ENCODE results near the gene PTPRU. TPM values are rescaled to one million over a fixed set of nuclear protein-coding genes. Genes with fewer than 3 reads are reported as not detected.

Gene PTPRU
- total RNA-seq, 1 donor from 2014 or later, result 1.8 TPM

DNA sequence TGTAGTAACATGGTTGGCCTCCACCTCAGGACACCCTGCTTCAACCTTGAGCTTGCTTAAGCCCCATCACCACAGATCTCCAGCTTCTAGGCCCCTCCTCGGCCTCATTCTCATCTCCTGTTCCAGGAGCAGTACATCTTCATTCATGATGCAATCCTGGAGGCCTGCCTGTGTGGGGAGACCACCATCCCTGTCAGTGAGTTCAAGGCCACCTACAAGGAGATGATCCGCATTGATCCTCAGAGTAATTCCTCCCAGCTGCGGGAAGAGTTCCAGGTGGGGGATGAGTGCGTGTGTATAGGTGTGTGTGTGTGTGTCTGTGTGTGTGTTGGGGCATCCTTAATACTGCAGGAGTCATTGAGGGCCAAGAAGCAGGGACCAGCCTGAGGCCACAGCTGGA lies 79.6 kb downstream of the PTPRU start:
- no peak for DNase-seq (ENCODE audit: low read depth in 2 of 2)

- no peak for DNase-seq (ENCODE audit: low read depth in 2 of 2)
Measured at GRCh38 chr1:29317063-29317915, 81.0 kb downstream of the PTPRU start.

- DNase-seq (ENCODE audit: low read depth in 2 of 2), result no peak
Measured at GRCh38 chr1:29317916-29318530, 81.7 kb downstream of the PTPRU start.

DNA sequence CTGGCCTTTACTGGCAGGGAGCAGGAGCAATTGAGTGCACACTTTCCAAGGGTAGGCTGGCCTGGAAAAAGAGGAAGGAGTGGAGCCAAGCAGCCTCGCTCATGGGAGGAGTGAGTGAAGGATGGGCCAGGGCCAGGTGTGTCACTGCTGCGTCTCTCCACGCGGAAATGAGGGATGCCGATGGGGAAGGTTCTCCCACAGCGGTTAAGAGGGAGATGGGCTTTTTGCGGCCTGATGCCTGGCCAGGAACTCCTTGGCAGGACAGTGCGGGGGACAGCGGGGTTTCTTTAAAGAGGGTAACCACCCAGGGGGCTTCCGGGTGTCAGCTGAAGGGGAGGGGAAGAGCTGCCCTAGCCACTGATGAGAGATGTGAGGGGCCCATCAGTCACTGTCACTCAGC lies 82.4 kb downstream of the PTPRU start:
- no peak for DNase-seq (ENCODE audit: low read depth in 2 of 2)

GRCh38 chr1:29319300-29320110 lies 83.2 kb downstream of the PTPRU start:
- DNase-seq (ENCODE audit: low read depth in 2 of 2), result no peak

DNA sequence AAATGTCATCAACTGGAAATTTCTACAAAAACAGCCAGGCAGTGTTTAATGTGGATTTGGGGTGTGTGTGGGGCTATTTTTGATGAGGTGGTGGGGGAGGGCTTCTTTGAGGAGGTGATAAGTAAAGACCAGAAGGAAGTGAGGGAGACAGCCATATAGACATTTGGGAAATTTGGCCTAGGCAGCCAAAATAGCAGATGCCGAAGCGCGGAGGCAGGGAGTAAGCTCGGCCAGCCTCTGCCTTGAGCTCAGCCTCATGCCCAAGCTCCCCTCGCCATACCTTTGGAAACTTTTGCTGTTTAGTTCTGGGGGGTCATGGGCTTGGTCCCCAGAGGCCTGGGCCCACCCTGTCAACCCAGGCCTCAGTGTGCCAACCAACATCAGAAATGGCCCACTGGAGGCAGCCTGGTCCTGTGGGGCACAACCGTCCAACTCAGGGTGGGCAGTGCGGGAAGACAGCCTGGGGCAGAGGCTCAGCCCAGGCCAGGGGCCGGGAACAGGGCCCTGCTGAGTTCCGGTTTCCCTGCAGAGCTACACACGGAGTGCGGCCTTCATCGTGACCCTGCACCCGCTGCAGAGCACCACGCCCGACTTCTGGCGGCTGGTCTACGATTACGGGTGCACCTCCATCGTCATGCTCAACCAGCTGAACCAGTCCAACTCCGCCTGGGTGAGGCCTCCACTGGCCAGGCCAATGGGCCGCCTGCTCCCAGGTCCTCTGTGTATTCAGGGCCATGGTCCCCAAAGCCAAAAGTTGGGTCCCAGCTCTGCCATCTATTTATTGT lies 84.0 kb downstream of the PTPRU start:
- no peak for DNase-seq (ENCODE audit: low read depth in 2 of 2)

GRCh38 chr1:29321176-29321575 lies 84.9 kb downstream of the PTPRU start:
- DNase-seq (ENCODE audit: low read depth in 2 of 2), result no peak

GRCh38 chr1:29322147-29322694 lies 85.9 kb downstream of the PTPRU start:
- DNase-seq (ENCODE audit: low read depth in 2 of 2), result no peak

DNA sequence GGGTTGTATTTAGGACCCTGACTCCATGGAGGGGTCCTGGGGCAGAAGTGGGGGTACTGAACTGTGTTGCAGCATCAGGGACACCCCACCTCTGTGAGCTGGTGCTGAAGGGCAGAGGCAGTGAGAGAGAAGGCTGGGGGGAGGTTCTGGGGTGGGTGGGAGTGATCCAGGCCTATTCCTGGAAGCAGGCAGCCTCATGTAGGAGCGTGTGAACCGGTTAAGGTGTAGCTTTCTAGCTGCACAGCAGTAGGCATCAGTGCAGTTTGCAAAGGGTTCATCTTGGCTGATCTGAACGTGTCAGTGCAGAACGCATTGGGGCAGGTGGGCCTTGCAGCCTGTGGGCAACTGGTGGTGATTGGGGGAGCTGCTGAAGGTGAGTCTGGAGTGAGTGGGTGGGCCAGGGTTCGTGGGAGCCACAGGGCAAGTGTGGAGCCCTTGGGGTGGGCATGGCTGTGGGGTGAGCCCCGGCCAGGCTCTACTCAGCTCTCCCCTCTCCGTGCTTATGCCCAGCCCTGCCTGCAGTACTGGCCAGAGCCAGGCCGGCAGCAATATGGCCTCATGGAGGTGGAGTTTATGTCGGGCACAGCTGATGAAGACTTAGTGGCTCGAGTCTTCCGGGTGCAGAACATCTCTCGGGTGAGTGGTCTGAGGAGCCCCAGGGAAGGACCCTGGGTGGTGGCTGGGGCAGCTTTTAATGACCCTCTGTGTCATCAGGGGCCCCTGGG lies 86.7 kb downstream of the PTPRU start:
- no peak for DNase-seq (ENCODE audit: low read depth in 2 of 2)

- DNase-seq (ENCODE audit: low read depth in 2 of 2), result no peak
Measured at GRCh38 chr1:29323636-29324035, 87.3 kb downstream of the PTPRU start.

- no peak for DNase-seq (ENCODE audit: low read depth in 2 of 2)
Measured at GRCh38 chr1:29324202-29324601, 87.9 kb downstream of the PTPRU start.

DNA sequence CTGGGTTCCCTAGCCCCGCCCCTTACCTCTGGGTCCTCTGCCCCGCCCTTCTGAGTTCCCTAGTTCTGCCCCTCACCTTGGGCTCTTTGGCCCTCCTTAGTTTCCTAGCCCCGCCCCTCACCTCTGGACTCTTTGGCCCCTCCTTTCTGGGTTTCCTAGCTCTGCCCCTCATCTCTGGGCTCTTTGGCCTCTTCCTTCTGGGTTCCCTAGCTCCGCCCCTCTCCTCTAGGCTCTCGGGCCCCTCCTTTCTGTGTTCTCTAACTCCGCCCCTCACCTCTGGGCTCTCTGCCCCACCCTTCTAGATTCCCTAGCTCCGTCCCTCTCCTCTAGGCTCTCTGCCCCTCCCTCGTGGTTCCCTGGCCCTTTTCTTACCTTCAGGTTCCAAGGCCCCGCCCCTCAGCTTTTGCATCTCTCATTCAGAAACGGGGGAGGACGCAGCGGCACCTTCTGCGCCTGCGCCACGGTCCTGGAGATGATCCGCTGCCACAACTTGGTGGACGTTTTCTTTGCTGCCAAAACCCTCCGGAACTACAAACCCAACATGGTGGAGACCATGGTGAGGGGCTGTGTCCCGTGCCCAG lies 88.5 kb downstream of the PTPRU start:
- no peak for DNase-seq (ENCODE audit: low read depth in 2 of 2)

DNA sequence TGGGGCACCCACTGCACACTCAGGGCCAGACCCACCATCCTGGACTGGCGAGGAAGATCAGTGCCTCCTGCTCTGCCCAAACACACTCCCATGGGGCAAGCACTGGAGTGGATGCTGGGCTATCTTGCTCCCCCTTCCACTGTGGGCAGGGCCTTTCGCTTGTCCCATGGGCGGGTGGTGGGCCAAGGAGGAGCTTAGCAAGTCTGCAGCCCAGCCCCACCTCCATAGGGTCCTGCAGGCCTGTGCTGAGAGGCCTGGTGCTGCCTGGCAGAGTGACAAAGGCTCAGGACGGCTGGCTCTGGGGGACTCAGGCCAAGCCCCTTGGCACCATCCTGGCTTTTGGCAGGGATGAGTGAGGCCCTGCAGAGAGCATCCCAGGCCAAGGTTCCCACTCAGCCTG lies 89.4 kb downstream of the PTPRU start:
- DNase-seq (ENCODE audit: low read depth in 2 of 2), result no peak

GRCh38 chr1:29326123-29326522 lies 89.8 kb downstream of the PTPRU start:
- no peak for DNase-seq (ENCODE audit: low read depth in 2 of 2)

DNA sequence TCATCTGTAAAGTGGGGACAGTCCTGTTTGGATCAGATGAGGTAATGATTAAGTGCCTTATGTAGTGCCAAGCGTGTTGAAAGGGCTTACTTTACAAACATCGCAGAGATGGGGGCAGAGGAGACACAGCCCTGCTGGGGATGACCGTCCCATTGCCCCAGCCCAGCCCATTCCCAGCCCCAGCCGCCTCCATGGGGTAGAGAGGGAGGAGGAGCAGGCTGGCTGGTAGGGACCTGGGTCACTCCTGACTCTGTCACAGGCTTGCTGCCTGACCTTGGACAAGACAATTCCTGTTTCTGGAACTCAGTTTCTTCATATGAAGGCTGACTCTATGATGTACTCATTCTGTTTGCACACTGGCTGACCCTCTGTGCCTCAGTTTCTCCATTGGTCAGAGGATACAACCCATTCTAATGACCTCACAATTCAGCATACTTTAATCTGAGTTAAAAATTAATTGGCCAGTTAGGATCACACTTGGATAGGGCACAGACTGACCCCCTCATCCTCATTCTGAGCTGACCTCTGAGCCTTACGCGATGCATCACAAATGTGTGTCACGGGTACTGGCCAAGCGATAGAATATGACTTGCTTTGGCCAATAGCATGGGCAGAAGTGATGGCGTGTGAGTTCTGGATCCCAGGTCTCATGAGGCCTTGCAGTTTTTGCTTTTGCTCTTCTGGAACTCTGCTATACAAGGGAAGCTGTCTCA lies 91.1 kb downstream of the PTPRU start:
- DNase-seq (ENCODE audit: low read depth in 2 of 2), result no peak

GRCh38 chr1:29329022-29329775 lies 92.9 kb downstream of the PTPRU start:
- DNase-seq (ENCODE audit: low read depth in 2 of 2), result no peak

- no peak for DNase-seq (ENCODE audit: low read depth in 2 of 2)
Measured at GRCh38 chr1:29330089-29330488, 93.8 kb downstream of the PTPRU start.

GRCh38 chr1:29330856-29331255 lies 94.5 kb downstream of the PTPRU start:
- DNase-seq (ENCODE audit: low read depth in 2 of 2), result no peak

- DNase-seq (ENCODE audit: low read depth in 2 of 2), result no peak
Measured at GRCh38 chr1:29331309-29331708, 95.0 kb downstream of the PTPRU start.
